ENCODE measurements around the gene ZNF112. TPM values are rescaled to one million over a fixed set of nuclear protein-coding genes. Genes with fewer than 3 reads are reported as not detected.

ZNF112 gene
- polyA plus RNA-seq, 2 of the 4 experiments (the other 2 are of a cell fraction), result 3.3 to 6.9 TPM

DNA sequence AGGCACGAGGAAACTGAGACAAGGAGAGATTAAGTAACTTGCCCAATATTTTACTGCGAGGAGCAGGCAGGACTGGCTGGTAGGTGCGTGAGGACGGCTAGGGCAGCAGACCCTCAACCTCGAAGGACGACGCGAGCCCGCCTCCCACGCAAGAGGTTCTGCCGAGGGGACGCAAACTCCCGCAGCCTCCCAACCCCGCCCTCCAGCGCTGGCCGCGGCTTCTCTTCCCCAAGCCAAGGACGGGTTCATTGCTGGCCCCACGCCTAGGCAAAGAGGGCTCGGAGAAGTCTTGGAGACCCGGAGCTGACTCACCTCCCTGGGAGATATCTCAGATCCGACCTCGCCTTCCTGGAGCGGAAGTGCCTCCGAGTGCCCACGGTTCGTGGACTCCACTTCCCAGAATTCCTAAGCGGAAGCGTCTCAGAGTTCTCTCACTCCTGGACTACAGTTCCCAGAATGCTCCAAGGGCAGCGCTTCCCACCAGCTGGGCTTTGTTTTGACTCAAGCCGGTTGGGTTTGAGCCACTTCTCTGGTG, 51.8 kb downstream of the ZNF112 start, which contains the start of gene ZNF235 (continued):
- TF ChIP-seq MYC (IDR thresholded peaks at IDR 0.05; ENCODE audit: borderline replicate concordance, low read length) (no peak), CBX2 (IDR thresholded peaks at IDR 0.05; ENCODE audit: borderline replicate concordance, low read depth) (no peak)

DNA sequence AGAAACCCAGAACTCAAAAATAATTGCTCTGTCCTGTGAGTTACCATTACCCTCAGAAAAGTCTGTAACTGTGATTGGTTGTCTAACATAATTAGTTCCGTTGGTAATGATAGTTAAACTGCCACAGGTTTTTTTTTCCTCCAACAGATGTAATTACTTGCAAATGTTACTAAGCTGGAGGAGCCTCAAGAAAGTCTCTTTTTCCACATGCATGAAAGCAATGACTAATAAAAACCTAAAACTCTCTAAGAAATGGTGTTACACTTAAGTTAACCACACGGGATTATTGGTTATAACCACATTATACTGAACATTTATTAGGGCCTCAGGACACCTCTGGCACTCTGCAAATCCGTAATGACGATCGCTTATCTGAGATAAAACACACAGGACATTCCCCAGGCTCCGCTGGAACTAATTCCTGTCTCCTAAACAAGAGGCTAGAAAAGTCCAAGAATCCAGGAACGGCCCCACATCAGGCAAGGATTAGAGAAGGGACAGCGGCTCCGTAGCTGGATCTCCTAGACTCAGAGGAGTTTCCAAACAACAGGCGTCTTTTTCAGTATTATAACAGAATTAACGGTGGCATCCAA, 52.4 kb downstream of the ZNF112 start:
- no peak for FAIRE-seq
- POLR2A ChIA-PET, result interaction anchor here (0.6 to 1.5 kb wide), 4 partner anchors 44 to 137 kb away, joined by 3 to 9 read pairs (median 4); partner anchors contain the start of genes ZNF227 and ZNF233
- 13% methylated on average over 11 of the region's 11 CpGs for WGBS (ENCODE audit: missing lambda C conversion rate)
- Histone ChIP-seq H3K9me3 (peaks cover 37% of the 10 kb centered on the region), H3K27ac (peak overlapping the region; percentile 77 to 93), H3K4me2 (peak overlapping the region; percentile 72), H3K4me1 (no peaks in the 10 kb centered on the region), H3K4me3 (peak overlapping the region; percentile 66)
- DNase-seq (ENCODE audit: low read depth in 1 of 2, low spot score in 1 of 2), result peak; percentile 25 to 30
- TF ChIP-seq RFX5 (IDR thresholded peaks at IDR 0.05) (no peak), NR3C1 (IDR thresholded peaks at IDR 0.05) (no peak), CBX8 (IDR thresholded peaks at IDR 0.05) (no peak), ZFP36 (IDR thresholded peaks at IDR 0.05; ENCODE audit: borderline replicate concordance, partially characterized antibody) (no peak), JUNB (IDR thresholded peaks at IDR 0.05) (no peak), EHMT2 (IDR thresholded peaks at IDR 0.05; ENCODE audit: low read depth) (no peak), GATA3 (IDR thresholded peaks at IDR 0.05; ENCODE audit: borderline replicate concordance) (no peak)
- TF ChIP-seq, protein P1, sequence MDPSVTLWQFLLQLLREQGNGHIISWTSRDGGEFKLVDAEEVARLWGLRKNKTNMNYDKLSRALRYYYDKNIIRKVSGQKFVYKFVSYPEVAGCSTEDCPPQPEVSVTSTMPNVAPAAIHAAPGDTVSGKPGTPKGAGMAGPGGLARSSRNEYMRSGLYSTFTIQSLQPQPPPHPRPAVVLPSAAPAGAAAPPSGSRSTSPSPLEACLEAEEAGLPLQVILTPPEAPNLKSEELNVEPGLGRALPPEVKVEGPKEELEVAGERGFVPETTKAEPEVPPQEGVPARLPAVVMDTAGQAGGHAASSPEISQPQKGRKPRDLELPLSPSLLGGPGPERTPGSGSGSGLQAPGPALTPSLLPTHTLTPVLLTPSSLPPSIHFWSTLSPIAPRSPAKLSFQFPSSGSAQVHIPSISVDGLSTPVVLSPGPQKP (IDR thresholded peaks at IDR 0.05; ENCODE audit: low read depth, low read length), result no peak
- ATAC-seq, result peak; percentile 55 to 62
- CTCF ChIA-PET, result interaction anchor here (0.9 to 1.6 kb wide), 2 partner anchors 16 to 28 kb away, joined by 3 read pairs; no protein-coding TSS in a partner anchor

DNA sequence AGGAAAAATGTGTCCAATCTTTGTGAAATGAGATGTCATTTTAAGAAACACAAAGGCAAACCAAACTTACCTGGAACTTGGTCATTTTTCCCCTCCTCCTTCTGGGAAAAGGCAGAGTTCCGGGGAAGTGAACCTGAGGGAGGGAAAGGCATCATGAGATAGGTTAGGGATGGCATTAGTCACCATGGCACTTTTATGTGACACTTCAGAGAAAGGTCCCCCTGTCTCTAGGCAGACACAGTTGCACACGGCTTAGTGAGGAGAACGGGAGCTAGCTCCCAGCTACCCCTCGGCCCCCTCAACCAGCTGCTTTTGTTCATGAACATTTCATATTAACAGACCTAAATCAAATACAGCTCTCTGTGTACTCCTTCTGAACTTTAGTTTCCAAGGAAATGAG, 53.2 kb downstream of the ZNF112 start:
- Histone ChIP-seq H3K27ac (no peak overlapping the region), H3K4me3 (no peak overlapping the region), H3K4me1 (no peaks in the 10 kb centered on the region), H3K9me3 (peaks cover 32% of the 10 kb centered on the region), H3K4me2 (peak overlapping the region; percentile 72)
- DNase-seq (ENCODE audit: low read depth in 1 of 2, low spot score in 1 of 2), result no peak
- CTCF ChIA-PET, result interaction anchor here (0.6 to 1.6 kb wide), 3 partner anchors 29 to 1604 kb away, joined by 3 to 4 read pairs (median 3); no protein-coding TSS in a partner anchor
- WGBS (ENCODE audit: missing lambda C conversion rate), result 89% methylated on average over 4 of the region's 4 CpGs
- ATAC-seq, result no peak
- FAIRE-seq, result no peak
- POLR2A ChIA-PET, result no interaction called here
- TF ChIP-seq TFCP2L1 (CRISPR knock-in tag; IDR thresholded peaks at IDR 0.05) (no peak), CEBPB (IDR thresholded peaks at IDR 0.05) (no peak), KDM5A (IDR thresholded peaks at IDR 0.05) (no peak), SREBF2 (IDR thresholded peaks at IDR 0.05) (no peak), PHF8 (IDR thresholded peaks at IDR 0.05; ENCODE audit: borderline replicate concordance, low read depth) (no peak), CHD2 (IDR thresholded peaks at IDR 0.05; ENCODE audit: low read length, partially characterized antibody) (no peak), POLR2A (IDR thresholded peaks at IDR 0.05; ENCODE audit: low read length) (no peak), KDM1A (IDR thresholded peaks at IDR 0.05; ENCODE audit: low read depth) (no peak), CHD4 (IDR thresholded peaks at IDR 0.05; ENCODE audit: borderline replicate concordance) (no peak), BHLHE40 (IDR thresholded peaks at IDR 0.05; ENCODE audit: low read depth, low read length) (no peak), CBX2 (IDR thresholded peaks at IDR 0.05; ENCODE audit: borderline replicate concordance, low read depth) (no peak), HOXA7 (CRISPR knock-in tag; IDR thresholded peaks at IDR 0.05) (no peak), TP53 (CRISPR knock-in tag; IDR thresholded peaks at IDR 0.05) (no peak), HOXB5 (CRISPR knock-in tag; IDR thresholded peaks at IDR 0.05) (no peak), HDAC2 (IDR thresholded peaks at IDR 0.05) (no peak)
- TF ChIP-seq, protein P1 (IDR thresholded peaks at IDR 0.05; ENCODE audit: low read depth, low read length), result no peak
- TF ChIP-seq, protein P2, sequence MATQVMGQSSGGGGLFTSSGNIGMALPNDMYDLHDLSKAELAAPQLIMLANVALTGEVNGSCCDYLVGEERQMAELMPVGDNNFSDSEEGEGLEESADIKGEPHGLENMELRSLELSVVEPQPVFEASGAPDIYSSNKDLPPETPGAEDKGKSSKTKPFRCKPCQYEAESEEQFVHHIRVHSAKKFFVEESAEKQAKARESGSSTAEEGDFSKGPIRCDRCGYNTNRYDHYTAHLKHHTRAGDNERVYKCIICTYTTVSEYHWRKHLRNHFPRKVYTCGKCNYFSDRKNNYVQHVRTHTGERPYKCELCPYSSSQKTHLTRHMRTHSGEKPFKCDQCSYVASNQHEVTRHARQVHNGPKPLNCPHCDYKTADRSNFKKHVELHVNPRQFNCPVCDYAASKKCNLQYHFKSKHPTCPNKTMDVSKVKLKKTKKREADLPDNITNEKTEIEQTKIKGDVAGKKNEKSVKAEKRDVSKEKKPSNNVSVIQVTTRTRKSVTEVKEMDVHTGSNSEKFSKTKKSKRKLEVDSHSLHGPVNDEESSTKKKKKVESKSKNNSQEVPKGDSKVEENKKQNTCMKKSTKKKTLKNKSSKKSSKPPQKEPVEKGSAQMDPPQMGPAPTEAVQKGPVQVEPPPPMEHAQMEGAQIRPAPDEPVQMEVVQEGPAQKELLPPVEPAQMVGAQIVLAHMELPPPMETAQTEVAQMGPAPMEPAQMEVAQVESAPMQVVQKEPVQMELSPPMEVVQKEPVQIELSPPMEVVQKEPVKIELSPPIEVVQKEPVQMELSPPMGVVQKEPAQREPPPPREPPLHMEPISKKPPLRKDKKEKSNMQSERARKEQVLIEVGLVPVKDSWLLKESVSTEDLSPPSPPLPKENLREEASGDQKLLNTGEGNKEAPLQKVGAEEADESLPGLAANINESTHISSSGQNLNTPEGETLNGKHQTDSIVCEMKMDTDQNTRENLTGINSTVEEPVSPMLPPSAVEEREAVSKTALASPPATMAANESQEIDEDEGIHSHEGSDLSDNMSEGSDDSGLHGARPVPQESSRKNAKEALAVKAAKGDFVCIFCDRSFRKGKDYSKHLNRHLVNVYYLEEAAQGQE (IDR thresholded peaks at IDR 0.05), result no peak
- TF ChIP-seq, protein P3, sequence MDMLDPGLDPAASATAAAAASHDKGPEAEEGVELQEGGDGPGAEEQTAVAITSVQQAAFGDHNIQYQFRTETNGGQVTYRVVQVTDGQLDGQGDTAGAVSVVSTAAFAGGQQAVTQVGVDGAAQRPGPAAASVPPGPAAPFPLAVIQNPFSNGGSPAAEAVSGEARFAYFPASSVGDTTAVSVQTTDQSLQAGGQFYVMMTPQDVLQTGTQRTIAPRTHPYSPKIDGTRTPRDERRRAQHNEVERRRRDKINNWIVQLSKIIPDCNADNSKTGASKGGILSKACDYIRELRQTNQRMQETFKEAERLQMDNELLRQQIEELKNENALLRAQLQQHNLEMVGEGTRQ (IDR thresholded peaks at IDR 0.05), result no peak

Measured in A549 (cell line).